ENCODE data around the gene MCRIP1.
A peak's percentile ranks its signal among the peaks of the same experiment; 100 is the strongest.

Gene MCRIP1

GRCh38 chr17:81808778-81809555, 24.1 kb downstream of the MCRIP1 start:
- in situ Hi-C loops (cut with MboI; ENCODE audit: low pct_unique_long_range_greater_than_20kb, low sequenced_read_pairs, unreplicated experiment) = no loop called here
- no peak for DNase-seq (ENCODE audit: low spot score)
- TF ChIP-seq CTCF (IDR thresholded peaks at IDR 0.05; ENCODE audit: extremely low read depth, insufficient read depth, missing control alignments) = peak; percentile 32

- in situ Hi-C loops (cut with MboI; ENCODE audit: low pct_unique_long_range_greater_than_20kb, low sequenced_read_pairs, unreplicated experiment) = no loop called here
- TF ChIP-seq CTCF (IDR thresholded peaks at IDR 0.05; ENCODE audit: extremely low read depth, insufficient read depth, missing control alignments) = no peak
- no peak for DNase-seq (ENCODE audit: low spot score)
These were observed 25.3 kb downstream of the MCRIP1 start for GRCh38 chr17:81807839-81808238.

GRCh38 chr17:81807210-81807719, 25.8 kb downstream of the MCRIP1 start:
- no peak for TF ChIP-seq CTCF (IDR thresholded peaks at IDR 0.05; ENCODE audit: extremely low read depth, insufficient read depth, missing control alignments)
- in situ Hi-C loops (cut with MboI; ENCODE audit: low pct_unique_long_range_greater_than_20kb, low sequenced_read_pairs, unreplicated experiment) = no loop called here
- DNase-seq (ENCODE audit: low spot score) = no peak

- in situ Hi-C loops (cut with MboI; ENCODE audit: low pct_unique_long_range_greater_than_20kb, low sequenced_read_pairs, unreplicated experiment) = no loop called here
- DNase-seq (ENCODE audit: low spot score) = no peak
- no peak for TF ChIP-seq CTCF (IDR thresholded peaks at IDR 0.05; ENCODE audit: extremely low read depth, insufficient read depth, missing control alignments)
These were observed 26.5 kb downstream of the MCRIP1 start for GRCh38 chr17:81806461-81807209.

- in situ Hi-C loops (cut with MboI; ENCODE audit: low pct_unique_long_range_greater_than_20kb, low sequenced_read_pairs, unreplicated experiment) = no loop called here
- no peak for TF ChIP-seq CTCF (IDR thresholded peaks at IDR 0.05; ENCODE audit: extremely low read depth, insufficient read depth, missing control alignments)
These were observed 27.2 kb downstream of the MCRIP1 start for GRCh38 chr17:81805707-81806460.

More at GRCh38 chr17:81805707-81806460, 27.2 kb downstream of the MCRIP1 start:
- no peak for DNase-seq (ENCODE audit: low spot score)
